Natural killer cell (primary cell): ENCODE results near the gene OR8S1. TPM values are rescaled to one million over a fixed set of nuclear protein-coding genes. Genes with fewer than 3 reads are reported as not detected.

Source experiments
- ATAC-seq, 3 donors: fragments of 150-1000 bp in 2 of 3; fragments of 200-7000 bp in 1 of 3; cut with Tn5 transposase; 1 replicate in 1 of 3; 2 replicates in 2 of 3; pipeline ENCODE4 v1.10.0; 2021; ENCODE audit warnings: mild to moderate bottlenecking in 2 of 3, moderate library complexity in 2 of 3
- DNase-seq, 2 donors: peaks; one replicate each; pipeline versions ENCODE4 v3.0.0 to v3.0.0-alpha.2; 2013 to 2021; ENCODE audit warnings: mixed read lengths in 1 of 2
- H3K27ac ChIP-seq: one replicate; pipeline ENCODE4 v1.5.1; 2013; ENCODE audit warnings: mild to moderate bottlenecking, low read length
- H3K27me3 ChIP-seq: one replicate; pipeline ENCODE4 v1.6.1; 2013; ENCODE audit warnings: low read length; ENCODE audit not compliant: control insufficient read depth, insufficient read depth
- H3K36me3 ChIP-seq: one replicate; pipeline ENCODE4 v1.6.1; 2013; ENCODE audit warnings: low read length; ENCODE audit not compliant: control insufficient read depth, insufficient read depth
- H3K4me1 ChIP-seq: one replicate; pipeline ENCODE4 v1.6.1; 2013; ENCODE audit warnings: low read length; ENCODE audit not compliant: control insufficient read depth, insufficient read depth
- H3K4me3 ChIP-seq: one replicate; pipeline ENCODE4 v1.5.1; 2013; ENCODE audit warnings: low read length
- H3K9me3 ChIP-seq: one replicate; pipeline ENCODE4 v1.6.1; 2013; ENCODE audit warnings: low read length; ENCODE audit not compliant: control insufficient read depth, insufficient read depth
- H3K27ac Mint-ChIP-seq, 2 donors: one replicate each; pipeline ENCODE4 v1.8.0; 2022; ENCODE audit warnings: mild to moderate bottlenecking in 2 of 2, mixed read lengths in 2 of 2, moderate library complexity in 1 of 2
- H3K27me3 Mint-ChIP-seq, 2 donors: one replicate each; pipeline ENCODE4 v1.8.0; 2022; ENCODE audit warnings: low read depth in 2 of 2, mixed read lengths in 2 of 2
- H3K36me3 Mint-ChIP-seq: one replicate; pipeline ENCODE4 v1.8.0; 2022; ENCODE audit warnings: mixed read lengths
- H3K4me1 Mint-ChIP-seq, 2 donors: one replicate each; pipeline ENCODE4 v1.8.0; 2022; ENCODE audit warnings: mixed read lengths in 2 of 2
- H3K4me3 Mint-ChIP-seq: one replicate; pipeline ENCODE4 v1.8.0; 2022; ENCODE audit warnings: mild to moderate bottlenecking, moderate library complexity, mixed read lengths
- H3K9me3 Mint-ChIP-seq, 2 donors: one replicate each; pipeline ENCODE4 v1.8.0; 2022; ENCODE audit warnings: mixed read lengths in 2 of 2
- CTCF ChIP-seq: fragments of 200-600 bp; IDR thresholded peaks from one replicate; pipeline ENCODE4 v1.8.0; 2022; ENCODE audit warnings: antibody characterized with exemption
- WGBS: methylation state at CpG from one replicate; pipeline ENCODE4 v1.1.7; 2013; ENCODE audit warnings: missing lambda C conversion rate; ENCODE audit not compliant: insufficient coverage; 5-methylcytosine and 5-hydroxymethylcytosine counted together
- intact Hi-C: fragments of 100-400 bp; cut with micrococcal nuclease; formaldehyde crosslinking; loops from one replicate; pipeline ENCODE4 v1.14.2; 2022
- total RNA-seq, 4 donors: library from RNA; stranded (reverse); fragments of 120-200 nt in 1 of 4; gene quantifications; one replicate each; pipeline versions ENCODE4 v1.2.3 to v1.2.4, GENCODE V29; 2013 to 2022

The OR8S1 gene
- not detected for total RNA-seq
- total RNA-seq (2013), result not detected

DNA sequence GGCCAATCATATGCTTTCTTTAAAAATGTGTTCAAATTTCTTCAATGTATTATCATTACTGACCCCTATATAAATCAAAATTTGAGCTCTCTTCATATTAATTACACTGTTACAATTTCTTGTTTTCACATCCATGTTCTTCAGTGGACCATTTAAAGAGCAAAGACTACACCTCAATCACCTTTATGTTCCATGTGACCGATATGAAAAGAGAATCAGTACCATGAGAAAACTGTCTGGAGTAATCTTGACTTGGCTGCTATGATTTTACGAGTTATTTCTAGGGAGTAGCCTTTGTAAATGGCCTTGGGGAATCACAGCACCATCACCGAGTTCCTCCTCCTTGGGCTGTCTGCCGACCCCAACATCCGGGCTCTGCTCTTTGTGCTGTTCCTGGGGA, at the start of gene OR8S1:
OR8S1 (plus strand) TSS at position 301 of the 400 bp plus-strand sequence; CDS start at position 301, 0 bp downstream.
- no peaks in the 10 kb centered on the region for H3K9me3 ChIP-seq
- TF ChIP-seq CTCF, result no peak
- Mint-ChIP-seq H3K4me3 (no peak within 1 kb of the TSS), H3K27ac (no peak within 1 kb of the TSS), H3K27me3 (peaks cover 7 to 24% of the 10 kb centered on the region in 2 donors), H3K36me3 (no peaks in the 10 kb centered on the region), H3K4me1 (no peaks in the 10 kb centered on the region), H3K9me3 (no peaks in the 10 kb centered on the region)
- ATAC-seq (no peak), DNase-seq (no peak)
- H3K36me3 ChIP-seq, result no peaks in the 10 kb centered on the region
- H3K27ac ChIP-seq, result no peak within 1 kb of the TSS
- intact Hi-C loops, result no loop called here
- no peaks in the 10 kb centered on the region for H3K27me3 ChIP-seq
- no peak within 1 kb of the TSS for H3K4me3 ChIP-seq
- H3K4me1 ChIP-seq, result no peaks in the 10 kb centered on the region
- 91% methylated on average over 5 of the region's 5 CpGs for WGBS

GRCh38 chr12:48482198-48482597, 43.2 kb upstream of the OR8S1 start, which contains the start of gene C12orf54:
C12orf54 (plus strand) TSS chr12:48482498; CDS start chr12:48483297, 799 bp downstream.
- Mint-ChIP-seq H3K27me3 (peaks cover 4 to 39% of the 10 kb centered on the region in 2 donors), H3K9me3 (no peaks in the 10 kb centered on the region), H3K4me1 (no peaks in the 10 kb centered on the region), H3K4me3 (no peak within 1 kb of the TSS), H3K27ac (no peak within 1 kb of the TSS), H3K36me3 (no peaks in the 10 kb centered on the region)
- intact Hi-C loops, result no loop called here
- WGBS, result 96% methylated on average over 1 of the region's 2 CpGs
- Histone ChIP-seq H3K36me3 (no peaks in the 10 kb centered on the region), H3K27me3 (no peaks in the 10 kb centered on the region), H3K4me1 (no peaks in the 10 kb centered on the region), H3K27ac (no peak within 1 kb of the TSS), H3K9me3 (no peaks in the 10 kb centered on the region), H3K4me3 (no peak within 1 kb of the TSS)
- TF ChIP-seq CTCF, result no peak
- no peak for ATAC-seq
- no peak for DNase-seq

DNA sequence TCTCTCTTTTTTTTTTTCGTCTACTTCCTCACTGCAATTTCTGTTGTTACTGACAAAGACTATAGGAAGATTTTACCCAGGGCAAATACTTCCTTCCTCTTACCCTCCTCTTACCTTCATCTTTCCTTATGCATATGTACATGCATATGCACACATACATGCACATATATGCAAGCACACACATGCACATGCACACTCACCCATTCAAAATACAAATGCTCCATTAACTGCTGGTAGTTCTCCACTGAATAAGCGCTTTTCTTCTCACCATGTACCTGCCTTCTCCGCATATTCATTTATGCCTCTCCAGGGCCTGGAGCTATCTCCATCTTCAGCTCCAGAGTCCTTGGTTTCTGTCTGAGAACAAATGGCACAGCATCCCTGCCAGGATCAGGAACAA, 42.5 kb upstream of the OR8S1 start:
- no peak overlapping the region for H3K4me3 ChIP-seq
- no peaks in the 10 kb centered on the region for H3K4me1 Mint-ChIP-seq
- no peaks in the 10 kb centered on the region for H3K27me3 ChIP-seq
- TF ChIP-seq CTCF, result no peak
- 82% methylated on average over 3 of the region's 3 CpGs for WGBS
- no peaks in the 10 kb centered on the region for H3K4me1 ChIP-seq
- H3K4me3 Mint-ChIP-seq, result no peak overlapping the region
- no peaks in the 10 kb centered on the region for H3K36me3 ChIP-seq
- no peak overlapping the region for H3K27ac ChIP-seq
- DNase-seq (no peak), ATAC-seq (no peak)
- H3K9me3 Mint-ChIP-seq, result no peaks in the 10 kb centered on the region
- H3K27ac Mint-ChIP-seq, result no peak overlapping the region
- peaks cover 4 to 34% of the 10 kb centered on the region in 2 donors for H3K27me3 Mint-ChIP-seq
- intact Hi-C loops, result no loop called here
- no peaks in the 10 kb centered on the region for H3K36me3 Mint-ChIP-seq
- no peaks in the 10 kb centered on the region for H3K9me3 ChIP-seq

- H3K36me3 Mint-ChIP-seq, result no peaks in the 10 kb centered on the region
- Histone ChIP-seq H3K4me1 (no peaks in the 10 kb centered on the region), H3K9me3 (no peaks in the 10 kb centered on the region), H3K27me3 (no peaks in the 10 kb centered on the region), H3K27ac (no peak overlapping the region), H3K36me3 (no peaks in the 10 kb centered on the region), H3K4me3 (no peak overlapping the region)
- peaks cover 11 to 31% of the 10 kb centered on the region in 2 donors for H3K27me3 Mint-ChIP-seq
- H3K4me1 Mint-ChIP-seq, result no peaks in the 10 kb centered on the region
- ATAC-seq (no peak), DNase-seq (no peak)
- H3K9me3 Mint-ChIP-seq, result no peaks in the 10 kb centered on the region
- intact Hi-C loops, result no loop called here
- 81% methylated on average over 2 of the region's 2 CpGs for WGBS
- no peak overlapping the region for H3K4me3 Mint-ChIP-seq
- H3K27ac Mint-ChIP-seq, result no peak overlapping the region
- no peak for TF ChIP-seq CTCF
Measured at GRCh38 chr12:48486261-48486660, 39.2 kb upstream of the OR8S1 start.
